Calu3 (cell line): ENCODE data around the gene CDYL2. TPM values are rescaled to one million over a fixed set of nuclear protein-coding genes. Genes with fewer than 3 reads are reported as not detected.

Experiments used
- BruUV-seq: library from RNA; stranded (reverse); fragments of 400-500 nt; replicated peaks from 2 replicates; lab custom pipeline; 2021; lab: Mats Ljungman, UMichigan
- CTCF ChIA-PET: fragments of 300-600 bp; sonication (Branson Sonifier 250); formaldehyde crosslinking; loops from one replicate; lab custom pipeline; 2022; ENCODE audit warnings: antibody characterized with exemption; lab: Charles Lee
- DNase-seq: peaks from one replicate; pipeline ENCODE4 v3.0.0; 2022
- H3K27ac Mint-ChIP-seq: one replicate; pipeline ENCODE4 v1.8.0; 2022; ENCODE audit warnings: mixed read lengths; ENCODE audit not compliant: unreplicated experiment
- H3K27me3 Mint-ChIP-seq: one replicate; pipeline ENCODE4 v1.8.0; 2022; ENCODE audit warnings: mixed read lengths; ENCODE audit not compliant: unreplicated experiment
- H3K36me3 Mint-ChIP-seq: one replicate; pipeline ENCODE4 v1.8.0; 2022; ENCODE audit warnings: mild to moderate bottlenecking, moderate library complexity, mixed read lengths; ENCODE audit not compliant: insufficient read depth, unreplicated experiment
- H3K4me1 Mint-ChIP-seq: one replicate; pipeline ENCODE4 v1.8.0; 2022; ENCODE audit warnings: mild to moderate bottlenecking, low read depth, mixed read lengths; ENCODE audit not compliant: unreplicated experiment
- H3K4me3 Mint-ChIP-seq: one replicate; pipeline ENCODE4 v1.8.0; 2022; ENCODE audit warnings: mild to moderate bottlenecking, low read depth, moderate library complexity, mixed read lengths; ENCODE audit not compliant: unreplicated experiment
- H3K9me3 Mint-ChIP-seq: one replicate; pipeline ENCODE4 v1.8.0; 2022; ENCODE audit warnings: low read depth, mixed read lengths; ENCODE audit not compliant: unreplicated experiment
- intact Hi-C: fragments of 100-400 bp; cut with micrococcal nuclease; formaldehyde crosslinking; loops from one replicate; pipeline ENCODE4 v1.10.0; 2022; ENCODE audit not compliant: unreplicated experiment
- total RNA-seq: library from RNA; stranded (reverse); gene quantifications from 2 replicates; pipeline ENCODE4 v1.2.3, GENCODE V29; 2022
- TF ChIP-seq, protein P1 (sequence below): fragments of 200-600 bp; IDR thresholded peaks from one replicate; pipeline ENCODE4 v1.8.0; 2022; ENCODE audit warnings: antibody characterized with exemption; ENCODE audit not compliant: unreplicated experiment

CDYL2 gene
- total RNA-seq, 1 experiment from 2014 or later = 1.0 TPM

- Mint-ChIP-seq H3K27me3 (no peaks in the 10 kb centered on the region), H3K4me3 (no peak overlapping the region), H3K4me1 (no peaks in the 10 kb centered on the region), H3K9me3 (peaks cover 2% of the 10 kb centered on the region), H3K27ac (no peak overlapping the region), H3K36me3 (no peaks in the 10 kb centered on the region)
- intact Hi-C loops = no loop called here
- TF ChIP-seq, protein P1, sequence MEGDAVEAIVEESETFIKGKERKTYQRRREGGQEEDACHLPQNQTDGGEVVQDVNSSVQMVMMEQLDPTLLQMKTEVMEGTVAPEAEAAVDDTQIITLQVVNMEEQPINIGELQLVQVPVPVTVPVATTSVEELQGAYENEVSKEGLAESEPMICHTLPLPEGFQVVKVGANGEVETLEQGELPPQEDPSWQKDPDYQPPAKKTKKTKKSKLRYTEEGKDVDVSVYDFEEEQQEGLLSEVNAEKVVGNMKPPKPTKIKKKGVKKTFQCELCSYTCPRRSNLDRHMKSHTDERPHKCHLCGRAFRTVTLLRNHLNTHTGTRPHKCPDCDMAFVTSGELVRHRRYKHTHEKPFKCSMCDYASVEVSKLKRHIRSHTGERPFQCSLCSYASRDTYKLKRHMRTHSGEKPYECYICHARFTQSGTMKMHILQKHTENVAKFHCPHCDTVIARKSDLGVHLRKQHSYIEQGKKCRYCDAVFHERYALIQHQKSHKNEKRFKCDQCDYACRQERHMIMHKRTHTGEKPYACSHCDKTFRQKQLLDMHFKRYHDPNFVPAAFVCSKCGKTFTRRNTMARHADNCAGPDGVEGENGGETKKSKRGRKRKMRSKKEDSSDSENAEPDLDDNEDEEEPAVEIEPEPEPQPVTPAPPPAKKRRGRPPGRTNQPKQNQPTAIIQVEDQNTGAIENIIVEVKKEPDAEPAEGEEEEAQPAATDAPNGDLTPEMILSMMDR = no peak
- BruUV-seq = no TSS peak
- CTCF ChIA-PET = no interaction called here
- DNase-seq = no peak
Measured at GRCh38 chr16:80667925-80668324, 136.5 kb downstream of the CDYL2 start.

GRCh38 chr16:80667251-80667560 is 137.2 kb downstream of the CDYL2 start:
- peaks cover 5% of the 10 kb centered on the region for H3K9me3 Mint-ChIP-seq
- H3K27me3 Mint-ChIP-seq = no peaks in the 10 kb centered on the region
- TF ChIP-seq, protein P1 = no peak
- no peaks in the 10 kb centered on the region for H3K36me3 Mint-ChIP-seq
- intact Hi-C loops = no loop called here
- no peak overlapping the region for H3K27ac Mint-ChIP-seq
- no peak for DNase-seq
- H3K4me3 Mint-ChIP-seq = no peak overlapping the region
- H3K4me1 Mint-ChIP-seq = no peaks in the 10 kb centered on the region
- CTCF ChIA-PET = interaction anchor here (0.5 kb wide), 1 partner anchor 648 kb away, joined by 4 read pairs; the partner anchor contains the start of gene GAN
- no TSS peak for BruUV-seq

DNA sequence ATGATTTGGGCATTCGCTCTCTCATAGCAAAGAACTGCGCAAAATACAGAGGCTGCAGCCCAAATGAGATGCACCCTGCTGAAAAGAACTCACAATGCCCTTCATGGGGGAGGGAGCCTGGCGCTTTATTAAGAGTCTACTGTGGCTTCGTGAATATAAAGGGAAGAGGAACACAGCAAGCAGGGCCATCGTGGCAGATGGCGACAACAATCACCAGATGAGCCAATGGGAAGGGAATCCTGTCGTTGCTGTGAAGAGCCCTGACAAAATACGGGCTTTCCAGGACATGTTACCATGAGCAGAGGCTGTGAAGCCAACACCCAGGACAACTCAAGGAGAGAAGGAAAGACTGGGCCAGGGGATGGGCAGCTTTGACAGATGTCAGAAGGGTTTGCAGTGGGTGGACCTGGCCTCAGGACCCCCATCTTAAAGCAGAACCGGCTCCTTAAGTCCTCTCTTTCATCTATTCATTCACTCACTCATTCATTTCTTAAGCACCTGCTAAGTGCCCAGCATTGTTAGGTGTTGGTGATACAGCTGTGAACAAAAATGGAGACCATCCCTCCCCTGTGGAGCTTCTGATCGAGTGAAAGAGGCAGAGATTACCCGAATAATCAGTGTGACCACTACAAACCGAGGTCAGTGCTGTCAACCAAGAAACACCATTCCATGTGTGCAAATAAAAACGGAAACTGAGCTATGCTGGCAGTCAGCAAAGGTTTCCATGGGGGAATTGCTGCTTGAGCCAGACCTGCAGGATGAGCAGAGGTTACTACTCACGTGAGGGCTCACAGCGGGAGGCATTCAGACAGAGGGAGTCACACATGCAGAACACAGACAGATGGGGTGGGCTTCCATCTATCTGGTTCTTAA is 137.8 kb downstream of the CDYL2 start:
- Mint-ChIP-seq H3K4me3 (no peak overlapping the region), H3K27ac (no peak overlapping the region), H3K36me3 (no peaks in the 10 kb centered on the region), H3K27me3 (no peaks in the 10 kb centered on the region), H3K4me1 (no peaks in the 10 kb centered on the region), H3K9me3 (peaks cover 5% of the 10 kb centered on the region)
- TF ChIP-seq, protein P1 = no peak
- intact Hi-C loops = no loop called here
- no TSS peak for BruUV-seq
- CTCF ChIA-PET = interaction anchor here (0.5 kb wide), 1 partner anchor 648 kb away, joined by 4 read pairs; the partner anchor contains the start of gene GAN
- no peak for DNase-seq

DNA sequence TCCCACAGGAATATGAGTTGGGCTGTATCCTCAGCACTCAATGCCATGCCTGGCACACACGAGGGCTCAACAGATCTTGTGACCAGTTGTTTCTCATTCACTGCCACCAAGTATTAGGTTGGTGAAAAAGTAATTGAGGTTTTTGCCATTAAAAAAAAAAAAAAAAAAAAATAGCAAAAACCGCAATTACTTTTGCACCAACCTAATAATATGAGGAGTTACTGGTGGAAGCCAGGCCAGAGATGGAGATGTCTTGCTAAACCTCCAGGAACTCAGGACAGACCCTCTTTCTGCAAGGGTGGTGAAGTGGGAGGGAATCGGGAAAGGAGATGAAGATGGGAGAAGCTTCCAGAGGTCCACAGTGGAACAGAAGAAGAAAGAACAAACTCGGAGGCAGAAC is 139.0 kb downstream of the CDYL2 start:
- no peaks in the 10 kb centered on the region for H3K36me3 Mint-ChIP-seq
- H3K4me3 Mint-ChIP-seq = no peak overlapping the region
- CTCF ChIA-PET = interaction anchor here (0.7 kb wide), 1 partner anchor 91 kb away, joined by 4 read pairs; no protein-coding TSS in a partner anchor
- peaks cover 5% of the 10 kb centered on the region for H3K9me3 Mint-ChIP-seq
- no peak for DNase-seq
- no peaks in the 10 kb centered on the region for H3K27me3 Mint-ChIP-seq
- TF ChIP-seq, protein P1 = no peak
- H3K4me1 Mint-ChIP-seq = no peaks in the 10 kb centered on the region
- BruUV-seq = no TSS peak
- no peak overlapping the region for H3K27ac Mint-ChIP-seq
- intact Hi-C loops = no loop called here
